Measurements from ENCODE around the gene HAUS7. TPM values are rescaled to one million over a fixed set of nuclear protein-coding genes. Genes with fewer than 3 reads are reported as not detected.

HAUS7 gene
- total and polyA plus RNA-seq, 2 experiments from 2014 or later = 19.8 to 22.6 TPM

DNA sequence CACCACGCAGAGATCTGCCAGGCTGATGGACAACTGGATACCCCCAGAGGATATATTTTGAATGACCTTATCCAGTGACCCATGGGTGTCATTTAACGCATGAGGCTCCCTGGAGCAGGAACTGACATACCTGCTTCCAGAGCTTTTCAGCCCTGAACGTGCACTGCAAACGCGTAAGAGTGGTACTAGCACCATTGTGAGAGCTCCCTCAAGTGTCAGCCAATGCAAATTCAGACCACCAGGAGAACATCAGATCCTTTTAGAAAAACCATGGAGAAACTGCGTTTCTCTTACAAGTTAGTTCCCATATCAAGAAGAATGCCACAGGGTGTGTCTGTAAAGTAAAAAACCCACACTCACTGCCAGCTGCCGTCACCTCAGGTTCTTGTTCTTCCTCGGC is 31.8 kb downstream of the HAUS7 start:
- Histone ChIP-seq H3K4me1 (ENCODE audit: low read depth) (no peaks in the 10 kb centered on the region), H3K9me3 (ENCODE audit: low read depth) (no peaks in the 10 kb centered on the region), H3K4me3 (no peak overlapping the region), H3K27me3 (no peaks in the 10 kb centered on the region), H3K36me3 (no peaks in the 10 kb centered on the region), H3K27ac (no peak overlapping the region)
- TF ChIP-seq, protein P1, sequence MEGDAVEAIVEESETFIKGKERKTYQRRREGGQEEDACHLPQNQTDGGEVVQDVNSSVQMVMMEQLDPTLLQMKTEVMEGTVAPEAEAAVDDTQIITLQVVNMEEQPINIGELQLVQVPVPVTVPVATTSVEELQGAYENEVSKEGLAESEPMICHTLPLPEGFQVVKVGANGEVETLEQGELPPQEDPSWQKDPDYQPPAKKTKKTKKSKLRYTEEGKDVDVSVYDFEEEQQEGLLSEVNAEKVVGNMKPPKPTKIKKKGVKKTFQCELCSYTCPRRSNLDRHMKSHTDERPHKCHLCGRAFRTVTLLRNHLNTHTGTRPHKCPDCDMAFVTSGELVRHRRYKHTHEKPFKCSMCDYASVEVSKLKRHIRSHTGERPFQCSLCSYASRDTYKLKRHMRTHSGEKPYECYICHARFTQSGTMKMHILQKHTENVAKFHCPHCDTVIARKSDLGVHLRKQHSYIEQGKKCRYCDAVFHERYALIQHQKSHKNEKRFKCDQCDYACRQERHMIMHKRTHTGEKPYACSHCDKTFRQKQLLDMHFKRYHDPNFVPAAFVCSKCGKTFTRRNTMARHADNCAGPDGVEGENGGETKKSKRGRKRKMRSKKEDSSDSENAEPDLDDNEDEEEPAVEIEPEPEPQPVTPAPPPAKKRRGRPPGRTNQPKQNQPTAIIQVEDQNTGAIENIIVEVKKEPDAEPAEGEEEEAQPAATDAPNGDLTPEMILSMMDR (IDR thresholded peaks at IDR 0.05; ENCODE audit: low read depth, low read length) = peak; percentile 46
- DNase-seq (ENCODE audit: low read depth in 1 of 2, low spot score in 1 of 2) = peak; percentile 43 to 55

DNA sequence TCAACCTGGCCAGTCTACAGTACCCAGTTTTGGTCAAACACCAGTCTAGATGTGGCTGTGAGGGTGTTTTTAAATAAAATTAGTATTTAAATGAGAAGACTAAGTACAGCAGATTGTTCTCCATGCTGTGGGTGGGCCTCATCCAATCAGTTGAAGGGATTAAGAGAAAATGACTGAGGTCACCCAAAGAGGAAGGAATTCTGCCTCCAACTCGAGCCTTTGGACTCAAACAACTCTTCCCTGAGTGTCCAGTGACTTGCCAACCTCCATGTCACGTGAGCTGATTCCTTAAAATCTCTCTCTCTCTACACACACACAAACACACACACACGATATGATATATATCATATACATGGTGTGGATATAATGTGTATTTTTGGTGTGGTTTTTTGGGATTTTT is 34.5 kb downstream of the HAUS7 start:
- Histone ChIP-seq H3K4me3 (no peak overlapping the region), H3K27me3 (no peaks in the 10 kb centered on the region), H3K4me1 (ENCODE audit: low read depth) (no peaks in the 10 kb centered on the region), H3K27ac (no peak overlapping the region), H3K9me3 (ENCODE audit: low read depth) (no peaks in the 10 kb centered on the region), H3K36me3 (no peaks in the 10 kb centered on the region)
- DNase-seq (ENCODE audit: low read depth in 1 of 2, low spot score in 1 of 2) = no peak
- TF ChIP-seq, protein P1 (IDR thresholded peaks at IDR 0.05; ENCODE audit: low read depth, low read length) = no peak

DNA sequence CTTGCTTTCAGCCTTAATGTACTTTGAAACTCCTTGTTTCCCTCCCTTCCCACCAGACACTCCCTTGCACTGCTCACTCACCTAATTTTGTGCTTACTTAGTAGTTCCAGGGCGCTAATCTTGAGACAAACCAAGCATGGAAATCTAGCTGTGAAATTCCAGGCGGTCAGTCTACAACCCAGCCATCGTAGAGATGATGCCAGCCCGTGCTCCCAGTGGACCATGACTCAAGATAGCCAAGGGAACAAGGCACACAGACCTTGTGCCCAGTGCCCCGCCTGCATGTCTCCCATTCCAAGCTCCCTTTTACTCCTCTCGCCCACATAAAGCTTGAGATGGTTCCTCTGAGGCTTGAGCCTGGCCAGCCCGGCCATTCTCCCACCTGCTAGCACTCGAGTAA is 35.6 kb downstream of the HAUS7 start:
- Histone ChIP-seq H3K36me3 (no peaks in the 10 kb centered on the region), H3K27ac (no peak overlapping the region), H3K9me3 (ENCODE audit: low read depth) (no peaks in the 10 kb centered on the region), H3K4me1 (ENCODE audit: low read depth) (no peaks in the 10 kb centered on the region), H3K4me3 (no peak overlapping the region), H3K27me3 (no peaks in the 10 kb centered on the region)
- DNase-seq (ENCODE audit: low read depth in 1 of 2, low spot score in 1 of 2) = no peak
- TF ChIP-seq, protein P1 (IDR thresholded peaks at IDR 0.05; ENCODE audit: low read depth, low read length) = no peak

DNA sequence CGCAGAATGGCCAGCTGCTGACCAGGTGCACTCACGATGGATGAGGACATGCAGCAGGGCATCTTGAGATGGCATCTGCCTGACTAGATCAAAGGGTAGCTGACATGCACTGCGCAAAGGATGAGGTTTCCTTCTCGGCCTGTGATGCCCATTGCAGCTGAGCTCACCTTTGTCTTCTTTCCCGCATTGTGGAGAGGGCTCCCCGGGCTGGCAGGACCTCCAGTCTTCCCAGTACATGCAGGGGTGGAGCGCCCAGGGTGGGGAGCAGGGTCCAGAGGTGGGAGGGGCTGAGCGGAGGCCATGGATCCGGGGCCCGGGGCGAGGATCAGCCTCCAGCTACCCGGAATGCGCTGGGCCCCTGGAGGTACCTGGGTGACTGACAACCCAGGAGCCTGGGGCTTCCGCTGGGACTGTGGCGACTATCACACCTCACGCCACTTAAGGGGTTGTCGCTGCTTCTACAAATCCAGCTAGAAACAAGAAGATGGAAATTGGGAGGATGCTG is 36.5 kb downstream of the HAUS7 start:
- no peak for DNase-seq (ENCODE audit: low read depth in 1 of 2, low spot score in 1 of 2)
- no peak overlapping the region for H3K27ac ChIP-seq
- no peaks in the 10 kb centered on the region for H3K4me1 ChIP-seq (ENCODE audit: low read depth)
- TF ChIP-seq, protein P1 (IDR thresholded peaks at IDR 0.05; ENCODE audit: low read depth, low read length) = no peak
- no peaks in the 10 kb centered on the region for H3K9me3 ChIP-seq (ENCODE audit: low read depth)
- no peaks in the 10 kb centered on the region for H3K36me3 ChIP-seq
- H3K4me3 ChIP-seq = no peak overlapping the region
- H3K27me3 ChIP-seq = no peaks in the 10 kb centered on the region

DNA sequence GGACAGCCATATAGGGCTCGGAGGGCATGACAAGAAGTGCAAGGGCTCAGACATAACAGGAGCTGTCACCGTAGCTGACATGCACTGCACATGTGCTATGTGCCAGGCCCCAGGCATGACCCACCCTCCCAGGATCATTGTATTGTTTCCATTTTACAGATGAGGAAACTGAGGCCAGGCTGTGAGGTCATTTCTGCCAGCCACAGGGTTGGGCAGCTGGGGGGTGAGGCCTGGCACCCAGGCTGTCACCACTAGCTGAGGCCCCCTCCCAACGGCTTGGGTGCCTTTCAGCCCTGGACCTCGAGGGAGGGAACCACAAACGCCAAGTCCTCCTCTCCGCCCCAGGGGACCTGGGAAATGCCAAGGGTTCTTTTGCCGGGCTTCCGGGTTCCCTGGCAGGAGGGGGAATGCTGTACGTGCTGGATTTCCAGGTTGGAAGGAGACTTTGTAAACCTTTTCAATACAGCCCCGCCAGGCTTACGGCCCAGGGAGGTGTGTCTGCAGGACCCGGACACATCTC is 37.2 kb downstream of the HAUS7 start:
- H3K9me3 ChIP-seq (ENCODE audit: low read depth) = no peaks in the 10 kb centered on the region
- no peak overlapping the region for H3K4me3 ChIP-seq
- H3K27ac ChIP-seq = no peak overlapping the region
- DNase-seq (ENCODE audit: low read depth in 1 of 2, low spot score in 1 of 2) = no peak
- no peaks in the 10 kb centered on the region for H3K27me3 ChIP-seq
- no peaks in the 10 kb centered on the region for H3K36me3 ChIP-seq
- TF ChIP-seq, protein P1 (IDR thresholded peaks at IDR 0.05; ENCODE audit: low read depth, low read length) = no peak
- no peaks in the 10 kb centered on the region for H3K4me1 ChIP-seq (ENCODE audit: low read depth)
